Panc1 (cell line): ENCODE data around the gene SNX13.

ENCODE experiments used
- CTCF ChIP-seq: fragments of 450-650 bp; IDR thresholded peaks from 2 replicates; pipeline ENCODE4 v1.5.1; 2017; ENCODE audit warnings: mild to moderate bottlenecking
- POLR2AphosphoS5 ChIP-seq: IDR thresholded peaks from 2 replicates; pipeline ENCODE4 v1.6.1; 2012; ENCODE audit warnings: mild to moderate bottlenecking, low read depth, low read length, moderate library complexity
- REST ChIP-seq, 2 experiments: IDR thresholded peaks; 2 replicates each; pipeline ENCODE4 v1.6.1; 2011 to 2012; ENCODE audit warnings: low read depth in 2 of 2, control low read depth in 1 of 2, low read length in 1 of 2, mild to moderate bottlenecking in 1 of 2, moderate library complexity in 1 of 2; ENCODE audit not compliant: insufficient read depth in 1 of 2
- SIN3A ChIP-seq: IDR thresholded peaks from 2 replicates; pipeline ENCODE4 v1.6.1; 2012; ENCODE audit warnings: low read depth, mild to moderate bottlenecking, low read length, moderate library complexity, borderline replicate concordance; ENCODE audit not compliant: insufficient read depth
- TCF7L2 ChIP-seq: IDR thresholded peaks from 2 replicates; pipeline ENCODE4 v1.6.1; 2011; ENCODE audit warnings: mild to moderate bottlenecking, low read depth, low read length, inconsistent platforms

GRCh38 chr7:17931069-17931468 is 9.2 kb downstream of the SNX13 start:
- no peak for TF ChIP-seq CTCF
- no peak for TF ChIP-seq REST (IDR thresholded peaks at IDR 0.05; ENCODE audit: insufficient read depth in 1 of 2, low read depth in 2 of 2, low read length in 1 of 2)
- no peak for TF ChIP-seq POLR2AphosphoS5
- no peak for TF ChIP-seq SIN3A
- no peak for TF ChIP-seq TCF7L2
